Measurements from ENCODE around the gene ZMYM5.
"Not testable (repeated sequence)": the region's sequence is repeated elsewhere in the genome, so short reads cannot be mapped to it uniquely, and the experiment has no call there.

Gene ZMYM5

GRCh38 chr13:19817510-19818158 lies 45.8 kb downstream of the ZMYM5 start:
- no peak for DNase-seq (ENCODE audit: low read depth)
- H3K4me3 ChIP-seq (ENCODE audit: low read depth, low read length), result no peak overlapping the region
- TF ChIP-seq, protein P1, sequence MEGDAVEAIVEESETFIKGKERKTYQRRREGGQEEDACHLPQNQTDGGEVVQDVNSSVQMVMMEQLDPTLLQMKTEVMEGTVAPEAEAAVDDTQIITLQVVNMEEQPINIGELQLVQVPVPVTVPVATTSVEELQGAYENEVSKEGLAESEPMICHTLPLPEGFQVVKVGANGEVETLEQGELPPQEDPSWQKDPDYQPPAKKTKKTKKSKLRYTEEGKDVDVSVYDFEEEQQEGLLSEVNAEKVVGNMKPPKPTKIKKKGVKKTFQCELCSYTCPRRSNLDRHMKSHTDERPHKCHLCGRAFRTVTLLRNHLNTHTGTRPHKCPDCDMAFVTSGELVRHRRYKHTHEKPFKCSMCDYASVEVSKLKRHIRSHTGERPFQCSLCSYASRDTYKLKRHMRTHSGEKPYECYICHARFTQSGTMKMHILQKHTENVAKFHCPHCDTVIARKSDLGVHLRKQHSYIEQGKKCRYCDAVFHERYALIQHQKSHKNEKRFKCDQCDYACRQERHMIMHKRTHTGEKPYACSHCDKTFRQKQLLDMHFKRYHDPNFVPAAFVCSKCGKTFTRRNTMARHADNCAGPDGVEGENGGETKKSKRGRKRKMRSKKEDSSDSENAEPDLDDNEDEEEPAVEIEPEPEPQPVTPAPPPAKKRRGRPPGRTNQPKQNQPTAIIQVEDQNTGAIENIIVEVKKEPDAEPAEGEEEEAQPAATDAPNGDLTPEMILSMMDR (conservative IDR thresholded peaks at IDR 0.05; ENCODE audit: low read depth, low read length), result no peak

DNA sequence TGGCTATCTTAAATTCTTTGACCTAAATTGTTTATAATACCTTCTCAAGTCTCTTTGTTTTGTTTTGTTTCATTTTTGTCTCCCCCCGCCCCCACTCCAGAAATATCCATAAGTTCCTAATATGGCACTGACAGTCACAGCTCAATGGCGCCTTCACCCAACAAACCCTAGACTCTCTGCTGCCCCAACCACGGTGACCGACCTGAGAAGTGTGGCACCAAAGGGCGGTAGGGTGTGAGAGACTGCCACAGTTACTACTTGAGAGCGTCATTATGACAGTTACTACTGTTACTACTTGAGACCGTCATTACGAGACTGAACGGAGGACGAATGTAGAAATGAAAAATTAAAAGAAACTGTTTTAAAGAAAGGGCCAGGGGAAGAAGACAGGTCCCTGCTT lies 46.3 kb downstream of the ZMYM5 start:
- no peak overlapping the region for H3K4me3 ChIP-seq (ENCODE audit: low read depth, low read length)
- no peak for DNase-seq (ENCODE audit: low read depth)
- TF ChIP-seq, protein P1 (conservative IDR thresholded peaks at IDR 0.05; ENCODE audit: low read depth, low read length), result no peak

- not testable (repeated sequence) for H3K4me3 ChIP-seq (ENCODE audit: low read depth, low read length); DNase-seq (ENCODE audit: low read depth)
Measured at GRCh38 chr13:19815842-19816241, 47.6 kb downstream of the ZMYM5 start.

DNA sequence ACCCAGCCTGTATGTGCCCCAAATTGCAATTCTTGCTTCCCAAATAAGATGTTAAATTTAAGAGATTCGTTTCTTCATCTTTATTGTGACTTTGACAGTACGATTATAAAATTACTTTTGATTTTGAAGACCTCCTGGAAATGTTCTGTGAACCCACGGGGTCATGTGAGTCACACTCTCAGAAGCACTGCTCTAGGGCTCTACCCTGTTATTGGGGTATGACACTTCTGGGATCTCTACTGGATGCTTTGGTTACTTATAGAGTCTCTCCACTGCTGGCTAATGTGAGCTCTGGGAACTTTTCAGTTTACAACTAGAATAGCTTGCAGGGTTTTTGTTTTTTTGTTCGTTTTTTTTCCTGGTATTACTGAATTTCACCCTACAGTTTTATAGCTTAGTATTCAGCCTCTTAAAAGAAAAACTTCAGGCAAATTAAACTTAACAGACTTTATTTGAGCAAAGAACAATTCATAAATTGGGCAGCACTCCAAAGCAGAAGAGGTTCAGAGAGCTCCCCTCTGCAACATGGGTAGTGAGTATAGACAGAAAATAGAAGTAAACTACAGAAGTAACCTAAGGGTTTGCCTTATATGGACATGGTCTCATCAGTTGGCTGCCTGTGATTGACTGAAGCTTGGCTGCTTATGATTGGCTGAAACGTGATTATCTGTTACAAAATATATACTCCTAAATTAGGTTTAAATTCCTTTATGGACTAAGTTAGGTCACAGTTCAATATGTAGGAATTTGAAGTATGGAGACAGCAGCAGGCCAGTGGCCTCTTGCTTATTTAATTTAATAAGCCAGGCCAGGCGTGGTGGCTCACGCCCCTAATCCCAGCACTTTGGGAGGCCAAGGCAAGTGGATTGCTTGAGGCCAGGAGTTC lies 52.2 kb downstream of the ZMYM5 start:
- no peak overlapping the region for H3K4me3 ChIP-seq (ENCODE audit: low read depth, low read length)
- DNase-seq (ENCODE audit: low read depth), result peak; percentile 67
- TF ChIP-seq, protein P1 (conservative IDR thresholded peaks at IDR 0.05; ENCODE audit: low read depth, low read length), result no peak

DNA sequence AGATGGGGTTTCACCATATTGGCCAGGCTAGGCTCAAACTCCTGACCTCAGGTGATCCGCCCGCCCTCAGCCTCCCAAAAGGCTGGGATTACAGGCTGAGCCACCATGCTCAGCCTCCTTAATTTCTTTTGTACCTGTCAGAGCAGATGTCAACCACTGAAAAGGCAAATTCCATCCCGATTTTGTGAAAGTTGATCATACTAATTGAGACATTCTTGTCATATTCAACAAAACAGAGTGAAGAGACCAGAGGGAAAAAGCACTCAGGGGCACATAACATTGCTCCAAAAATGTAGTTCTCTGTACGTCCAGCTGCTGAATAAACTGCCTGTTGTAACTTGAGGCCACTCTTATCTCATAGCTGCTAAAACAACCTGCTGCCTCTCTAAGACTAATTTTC lies 53.3 kb downstream of the ZMYM5 start:
- TF ChIP-seq, protein P1 (conservative IDR thresholded peaks at IDR 0.05; ENCODE audit: low read depth, low read length), result no peak
- peak; percentile 41 for DNase-seq (ENCODE audit: low read depth)
- H3K4me3 ChIP-seq (ENCODE audit: low read depth, low read length), result no peak overlapping the region

GRCh38 chr13:19805765-19806164 lies 57.7 kb downstream of the ZMYM5 start:
- H3K4me3 ChIP-seq (ENCODE audit: low read depth, low read length), result no peak overlapping the region
- DNase-seq (ENCODE audit: low read depth), result no peak
- TF ChIP-seq, protein P1 (conservative IDR thresholded peaks at IDR 0.05; ENCODE audit: low read depth, low read length), result no peak

GRCh38 chr13:19795956-19796355 lies 67.5 kb downstream of the ZMYM5 start:
- TF ChIP-seq, protein P1 (conservative IDR thresholded peaks at IDR 0.05; ENCODE audit: low read depth, low read length), result no peak

More at GRCh38 chr13:19795956-19796355, 67.5 kb downstream of the ZMYM5 start:
- DNase-seq (ENCODE audit: low read depth), result no peak
- no peak overlapping the region for H3K4me3 ChIP-seq (ENCODE audit: low read depth, low read length)

Data from choroid plexus epithelial cell (primary cell).